RWPE1 (cell line): ENCODE measurements around the gene SRSF8.
"Not testable (repeated sequence)": the region's sequence is repeated elsewhere in the genome, so short reads cannot be mapped to it uniquely, and the experiment has no call there.

ENCODE experiments used
- CTCF ChIA-PET: fragments of 350-600 bp; sonication (Branson Sonifier 250); formaldehyde crosslinking; extraction: SDS; loops from one replicate; lab custom pipeline; 2021; lab: Yijun Ruan, JAX
- POLR2A ChIA-PET: fragments of 400-600 bp; formaldehyde crosslinking; extraction: SDS; loops from one replicate; lab custom pipeline; 2020; ENCODE audit warnings: antibody characterized with exemption; ENCODE audit not compliant: low non-redundant PET; lab: Yijun Ruan, JAX
- DNase-seq: peaks from one replicate; pipeline ENCODE4 v3.0.0; 2012; ENCODE audit warnings: low spot score
- H3K27ac ChIP-seq: fragments of 450-650 bp; 2 replicates; pipeline ENCODE4 v1.5.1; 2017
- TF ChIP-seq, protein P1 (sequence below): fragments of 450-650 bp; conservative IDR thresholded peaks from 2 replicates; pipeline ENCODE4 v1.5.1; 2017; ENCODE audit warnings: low read depth, mild to moderate bottlenecking

The SRSF8 gene

DNA sequence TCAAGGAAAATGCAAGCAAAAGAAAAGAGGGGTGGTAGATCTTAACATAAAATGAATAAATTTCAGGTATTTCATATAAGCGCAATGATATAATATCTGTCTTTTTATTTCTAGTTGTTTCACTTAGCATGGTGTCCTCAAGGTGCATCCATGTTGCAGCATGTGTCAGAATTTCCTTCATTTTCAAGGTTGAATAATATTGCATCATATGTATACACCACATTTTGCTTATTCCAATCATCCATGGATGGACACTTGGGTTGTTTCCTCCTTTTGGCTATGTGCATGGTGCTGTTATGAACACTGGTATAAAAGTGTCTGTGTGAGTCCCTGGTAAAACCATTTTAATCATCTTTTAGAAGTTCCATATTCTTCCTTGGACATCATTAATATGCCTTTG is 24.5 kb upstream of the SRSF8 start:
- TF ChIP-seq, protein P1, sequence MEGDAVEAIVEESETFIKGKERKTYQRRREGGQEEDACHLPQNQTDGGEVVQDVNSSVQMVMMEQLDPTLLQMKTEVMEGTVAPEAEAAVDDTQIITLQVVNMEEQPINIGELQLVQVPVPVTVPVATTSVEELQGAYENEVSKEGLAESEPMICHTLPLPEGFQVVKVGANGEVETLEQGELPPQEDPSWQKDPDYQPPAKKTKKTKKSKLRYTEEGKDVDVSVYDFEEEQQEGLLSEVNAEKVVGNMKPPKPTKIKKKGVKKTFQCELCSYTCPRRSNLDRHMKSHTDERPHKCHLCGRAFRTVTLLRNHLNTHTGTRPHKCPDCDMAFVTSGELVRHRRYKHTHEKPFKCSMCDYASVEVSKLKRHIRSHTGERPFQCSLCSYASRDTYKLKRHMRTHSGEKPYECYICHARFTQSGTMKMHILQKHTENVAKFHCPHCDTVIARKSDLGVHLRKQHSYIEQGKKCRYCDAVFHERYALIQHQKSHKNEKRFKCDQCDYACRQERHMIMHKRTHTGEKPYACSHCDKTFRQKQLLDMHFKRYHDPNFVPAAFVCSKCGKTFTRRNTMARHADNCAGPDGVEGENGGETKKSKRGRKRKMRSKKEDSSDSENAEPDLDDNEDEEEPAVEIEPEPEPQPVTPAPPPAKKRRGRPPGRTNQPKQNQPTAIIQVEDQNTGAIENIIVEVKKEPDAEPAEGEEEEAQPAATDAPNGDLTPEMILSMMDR = no peak
- H3K27ac ChIP-seq = no peak overlapping the region
- ChIA-PET CTCF (no interaction called here), POLR2A (no interaction called here)
- no peak for DNase-seq

DNA sequence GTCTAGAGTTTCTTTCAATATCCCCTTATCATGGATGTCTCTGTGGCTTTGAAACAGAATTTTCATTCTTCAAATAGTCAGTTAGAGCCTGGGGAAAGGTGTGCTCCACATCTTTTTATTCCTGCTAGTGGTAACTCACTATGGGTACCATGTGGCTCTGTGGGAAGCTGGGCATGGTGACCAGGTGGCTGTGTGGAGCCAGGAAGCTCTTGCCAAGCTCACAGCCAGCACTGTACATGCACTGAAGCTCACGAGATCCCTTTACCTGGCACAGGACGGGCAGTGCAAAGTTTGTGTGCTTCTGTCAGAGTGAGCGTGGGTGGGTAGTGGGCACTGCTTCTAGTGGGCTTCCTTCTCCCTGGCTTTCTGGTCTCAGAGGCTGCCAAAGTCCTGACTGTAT is 23.8 kb upstream of the SRSF8 start:
- no peak for DNase-seq
- H3K27ac ChIP-seq = no peak overlapping the region
- POLR2A ChIA-PET = no interaction called here
- TF ChIP-seq, protein P1 = no peak
- CTCF ChIA-PET = no interaction called here

DNA sequence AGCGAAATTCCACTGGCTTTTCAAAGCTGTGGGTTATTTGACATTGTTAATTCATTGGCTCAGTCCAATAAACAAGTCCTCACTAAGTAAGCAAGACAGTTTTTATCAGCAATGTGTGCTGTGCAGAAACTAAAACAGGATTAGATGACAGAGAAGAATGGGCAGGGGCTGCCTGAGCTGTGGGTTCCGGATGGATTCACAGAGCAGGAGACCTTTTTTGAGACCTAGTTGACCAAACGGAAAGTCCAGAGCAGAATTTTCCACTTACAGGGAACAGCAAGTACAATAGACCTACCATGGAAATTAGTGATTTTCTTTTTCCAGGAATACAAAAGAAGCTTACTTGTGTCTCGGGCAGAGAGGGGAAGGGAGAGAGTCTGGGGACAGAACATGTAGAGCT is 22.7 kb upstream of the SRSF8 start:
- DNase-seq = no peak
- H3K27ac ChIP-seq = no peak overlapping the region
- POLR2A ChIA-PET = no interaction called here
- TF ChIP-seq, protein P1 = no peak
- CTCF ChIA-PET = no interaction called here

DNA sequence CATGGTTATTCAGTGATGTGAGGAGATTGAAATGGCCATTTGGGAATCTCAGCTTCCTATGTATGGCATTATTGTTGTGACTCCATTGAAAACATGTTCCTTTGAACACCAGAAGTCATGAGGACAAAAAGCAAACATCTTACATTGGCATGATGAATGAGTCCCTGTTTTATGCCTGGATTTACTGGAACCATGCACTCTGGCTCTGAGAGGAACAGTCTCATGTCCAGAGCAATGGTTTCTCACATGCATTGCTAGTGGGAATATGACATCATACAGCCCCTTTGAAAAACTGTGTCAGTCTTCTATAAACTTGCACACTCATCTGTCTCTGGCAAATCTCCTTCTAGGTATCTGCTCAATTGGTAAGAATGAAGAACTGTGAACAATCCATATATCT is 20.9 kb upstream of the SRSF8 start:
- POLR2A ChIA-PET = no interaction called here

DNA sequence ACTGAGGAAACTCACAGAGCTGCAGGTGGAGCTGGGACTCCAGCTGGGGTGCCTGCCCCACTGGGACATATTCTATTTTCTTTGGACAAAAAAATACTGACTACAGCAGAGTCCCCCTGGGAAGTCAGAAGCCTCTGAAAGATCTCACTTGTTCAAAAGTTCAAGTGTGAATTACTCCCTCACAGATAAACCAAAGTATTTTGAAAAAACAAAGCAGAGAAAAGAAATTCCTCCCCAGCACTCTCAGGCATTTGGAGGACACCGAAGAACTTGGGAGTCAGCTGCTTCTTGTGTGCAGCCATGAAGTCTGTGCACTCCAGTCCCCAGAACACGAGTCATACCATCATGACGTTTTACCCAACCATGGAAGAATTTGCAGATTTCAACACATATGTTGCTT is 17.6 kb upstream of the SRSF8 start, which contains the start of gene KDM4F:
TSS of gene KDM4F (plus strand) at position 301 of the 400 bp plus-strand sequence.
- POLR2A ChIA-PET, CTCF ChIA-PET: not testable (repeated sequence)

More for the DNA sequence above, 20.9 kb upstream of the SRSF8 start:
- TF ChIP-seq, protein P1 = no peak
- no peak for DNase-seq
- H3K27ac ChIP-seq = no peak overlapping the region
- CTCF ChIA-PET = no interaction called here

DNA sequence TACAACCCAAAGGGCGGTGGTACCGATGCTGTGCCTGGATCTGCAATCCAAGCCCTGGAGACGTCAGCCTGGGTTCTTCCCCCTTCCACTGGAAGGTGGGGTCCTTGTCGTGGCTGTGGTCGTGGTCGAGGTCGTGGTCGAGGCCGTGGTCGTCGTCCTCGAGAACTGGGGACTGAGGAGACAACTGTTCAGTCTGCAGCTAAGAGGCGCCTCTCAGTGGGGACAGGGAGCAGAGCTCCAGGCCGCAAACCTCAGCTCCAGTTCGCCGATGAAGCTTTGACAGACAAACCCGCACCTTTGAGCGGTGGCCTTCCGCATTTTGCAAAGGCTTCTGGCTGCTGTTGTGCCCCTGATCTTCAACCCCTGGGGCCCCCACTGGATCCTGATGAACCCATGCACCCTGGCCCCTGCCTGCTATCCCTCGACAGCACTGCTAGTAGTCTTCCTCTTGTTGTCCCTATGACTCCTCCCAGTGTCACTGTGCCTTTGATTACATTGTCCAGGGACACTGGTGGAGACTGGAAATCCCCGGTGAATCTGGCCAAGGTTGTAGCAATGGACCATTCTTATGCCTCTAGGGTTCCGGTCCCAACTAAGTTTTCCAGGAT is 16.0 kb upstream of the SRSF8 start:
- POLR2A ChIA-PET = no interaction called here

More for the DNA sequence above, 17.6 kb upstream of the SRSF8 start, which contains the start of gene KDM4F:
- DNase-seq, H3K27ac ChIP-seq: not testable (repeated sequence)

DNA sequence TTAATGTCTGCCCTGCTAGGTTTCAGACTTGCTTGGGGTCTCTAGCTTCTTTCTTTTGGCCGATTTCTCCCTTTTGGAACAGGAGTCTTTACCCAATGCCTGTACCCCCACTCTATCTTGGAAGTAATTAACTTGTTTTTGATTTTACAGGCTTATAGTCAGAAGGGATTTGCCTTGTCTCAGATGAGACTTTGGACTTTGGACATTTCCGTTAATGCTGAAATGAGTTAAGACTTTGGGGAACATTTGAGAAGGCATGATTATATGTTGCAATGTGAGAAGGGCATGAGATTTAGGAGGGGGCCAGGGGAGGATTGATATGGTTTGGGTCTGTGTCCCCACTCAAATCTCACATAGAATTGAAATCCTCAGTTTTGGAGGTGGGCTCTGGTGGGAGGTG is 12.4 kb upstream of the SRSF8 start:
- DNase-seq = no peak
- TF ChIP-seq, protein P1 = no peak
- ChIA-PET POLR2A (no interaction called here), CTCF (no interaction called here)
- no peak overlapping the region for H3K27ac ChIP-seq

More for the DNA sequence above, 16.0 kb upstream of the SRSF8 start:
- no peak for DNase-seq
- no peak overlapping the region for H3K27ac ChIP-seq
- CTCF ChIA-PET = no interaction called here
- TF ChIP-seq, protein P1 = no peak
